OCI-LY1 (cell line): ENCODE results near the gene EXOC6B.

Source experiments
- EZH2 ChIP-seq: fragments of 200-600 bp; sonication (generic), shearing (Covaris generic); IDR thresholded peaks from 2 replicates; pipeline ENCODE4 v1.8.0; 2017; ENCODE audit warnings: borderline replicate concordance, mixed run types, mild to moderate bottlenecking, antibody characterized with exemption, low read length, moderate library complexity, mixed read lengths
- TF ChIP-seq, protein P1 (sequence below): fragments of 200-600 bp; sonication (generic), shearing (Covaris generic); IDR thresholded peaks from 2 replicates; pipeline ENCODE4 v1.5.1; 2017; ENCODE audit warnings: mild to moderate bottlenecking, antibody characterized with exemption, low read length, moderate library complexity, mixed read lengths

DNA sequence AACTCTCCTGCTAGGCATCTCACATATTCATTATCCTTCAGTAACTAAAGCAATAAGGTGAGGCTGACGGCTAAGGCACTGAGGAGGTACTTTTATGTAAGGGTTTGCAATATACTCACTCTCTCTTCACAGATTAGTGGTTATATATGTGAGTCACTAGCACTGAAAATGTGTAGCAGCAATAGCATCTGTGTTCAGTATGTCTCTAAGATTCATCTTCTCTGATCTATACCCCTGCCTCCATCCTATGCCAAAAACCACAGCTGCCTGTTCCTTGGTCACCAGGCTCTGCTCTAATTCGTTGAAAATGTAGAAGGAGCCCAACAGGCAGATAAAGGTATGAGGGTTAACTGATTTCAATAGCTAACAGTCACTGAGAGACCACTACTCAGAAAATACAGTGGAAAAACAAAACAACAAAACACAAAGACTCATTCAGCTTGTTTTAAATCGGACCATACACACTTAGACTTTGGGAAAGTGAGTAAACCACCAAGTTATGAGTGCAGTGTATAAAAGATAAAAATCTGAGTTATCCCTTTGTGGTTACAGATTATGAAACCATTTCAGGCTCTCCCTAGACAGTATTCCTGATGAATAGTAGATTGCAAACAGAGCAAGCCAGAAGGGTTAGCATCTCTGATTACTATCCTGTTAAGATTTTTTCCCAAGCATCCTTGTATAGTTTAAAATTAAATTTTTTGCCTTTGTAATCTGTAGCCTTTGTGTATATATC lies 602.8 kb downstream of the EXOC6B start:
- TF ChIP-seq, protein P1, sequence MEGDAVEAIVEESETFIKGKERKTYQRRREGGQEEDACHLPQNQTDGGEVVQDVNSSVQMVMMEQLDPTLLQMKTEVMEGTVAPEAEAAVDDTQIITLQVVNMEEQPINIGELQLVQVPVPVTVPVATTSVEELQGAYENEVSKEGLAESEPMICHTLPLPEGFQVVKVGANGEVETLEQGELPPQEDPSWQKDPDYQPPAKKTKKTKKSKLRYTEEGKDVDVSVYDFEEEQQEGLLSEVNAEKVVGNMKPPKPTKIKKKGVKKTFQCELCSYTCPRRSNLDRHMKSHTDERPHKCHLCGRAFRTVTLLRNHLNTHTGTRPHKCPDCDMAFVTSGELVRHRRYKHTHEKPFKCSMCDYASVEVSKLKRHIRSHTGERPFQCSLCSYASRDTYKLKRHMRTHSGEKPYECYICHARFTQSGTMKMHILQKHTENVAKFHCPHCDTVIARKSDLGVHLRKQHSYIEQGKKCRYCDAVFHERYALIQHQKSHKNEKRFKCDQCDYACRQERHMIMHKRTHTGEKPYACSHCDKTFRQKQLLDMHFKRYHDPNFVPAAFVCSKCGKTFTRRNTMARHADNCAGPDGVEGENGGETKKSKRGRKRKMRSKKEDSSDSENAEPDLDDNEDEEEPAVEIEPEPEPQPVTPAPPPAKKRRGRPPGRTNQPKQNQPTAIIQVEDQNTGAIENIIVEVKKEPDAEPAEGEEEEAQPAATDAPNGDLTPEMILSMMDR: no peak
- TF ChIP-seq EZH2: no peak
